ENCODE data around the gene SP4.

GRCh38 chr7:21401944-21402343 lies 25.9 kb upstream of the SP4 start:
- TF ChIP-seq, protein P1, sequence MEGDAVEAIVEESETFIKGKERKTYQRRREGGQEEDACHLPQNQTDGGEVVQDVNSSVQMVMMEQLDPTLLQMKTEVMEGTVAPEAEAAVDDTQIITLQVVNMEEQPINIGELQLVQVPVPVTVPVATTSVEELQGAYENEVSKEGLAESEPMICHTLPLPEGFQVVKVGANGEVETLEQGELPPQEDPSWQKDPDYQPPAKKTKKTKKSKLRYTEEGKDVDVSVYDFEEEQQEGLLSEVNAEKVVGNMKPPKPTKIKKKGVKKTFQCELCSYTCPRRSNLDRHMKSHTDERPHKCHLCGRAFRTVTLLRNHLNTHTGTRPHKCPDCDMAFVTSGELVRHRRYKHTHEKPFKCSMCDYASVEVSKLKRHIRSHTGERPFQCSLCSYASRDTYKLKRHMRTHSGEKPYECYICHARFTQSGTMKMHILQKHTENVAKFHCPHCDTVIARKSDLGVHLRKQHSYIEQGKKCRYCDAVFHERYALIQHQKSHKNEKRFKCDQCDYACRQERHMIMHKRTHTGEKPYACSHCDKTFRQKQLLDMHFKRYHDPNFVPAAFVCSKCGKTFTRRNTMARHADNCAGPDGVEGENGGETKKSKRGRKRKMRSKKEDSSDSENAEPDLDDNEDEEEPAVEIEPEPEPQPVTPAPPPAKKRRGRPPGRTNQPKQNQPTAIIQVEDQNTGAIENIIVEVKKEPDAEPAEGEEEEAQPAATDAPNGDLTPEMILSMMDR (IDR thresholded peaks at IDR 0.05): no peak
- TF ChIP-seq POLR2A (IDR thresholded peaks at IDR 0.05) (no peak), EP300 (IDR thresholded peaks at IDR 0.05) (no peak)

Data from ovary (tissue), 3 donors.